ENCODE results near the gene LDB2. TPM values are rescaled to one million over a fixed set of nuclear protein-coding genes. Genes with fewer than 3 reads are reported as not detected.
"Not testable (repeated sequence)": the region's sequence is repeated elsewhere in the genome, so short reads cannot be mapped to it uniquely, and the experiment has no call there.

Gene LDB2
- 142 TPM for total RNA-seq
- 29.0 TPM for polyA plus RNA-seq

- H3K4me1 ChIP-seq (ENCODE audit: insufficient read depth) = no peaks in the 10 kb centered on the region
- peak within 1 kb of the TSS; percentile 66 for H3K27ac ChIP-seq (ENCODE audit: low read depth)
- 5% methylated on average over 18 of the region's 18 CpGs for WGBS
- peak within 1 kb of the TSS; percentile 49 for H3K4me3 ChIP-seq (ENCODE audit: low read depth, low read length)
- DNase-seq (ENCODE audit: extremely low spot score) = peak; percentile 64
- no peaks in the 10 kb centered on the region for H3K36me3 ChIP-seq (ENCODE audit: insufficient read depth)
Observed at GRCh38 chr4:16897991-16898827, at the start of gene LDB2. LDB2 (minus strand) TSS chr4:16898645.

GRCh38 chr4:16942491-16942890 lies 44.0 kb upstream of the LDB2 start:
- DNase-seq (ENCODE audit: extremely low spot score) = no peak
- WGBS = 96% methylated on average over 13 of the region's 14 CpGs
- H3K4me1 ChIP-seq (ENCODE audit: insufficient read depth) = no peaks in the 10 kb centered on the region
- H3K36me3 ChIP-seq (ENCODE audit: insufficient read depth) = no peaks in the 10 kb centered on the region
- no peak overlapping the region for H3K4me3 ChIP-seq (ENCODE audit: low read depth, low read length)
- no peak overlapping the region for H3K27ac ChIP-seq (ENCODE audit: low read depth)

- no peaks in the 10 kb centered on the region for H3K36me3 ChIP-seq (ENCODE audit: insufficient read depth)
- DNase-seq (ENCODE audit: extremely low spot score) = no peak
- no peak overlapping the region for H3K4me3 ChIP-seq (ENCODE audit: low read depth, low read length)
- no peaks in the 10 kb centered on the region for H3K4me1 ChIP-seq (ENCODE audit: insufficient read depth)
- H3K27ac ChIP-seq (ENCODE audit: low read depth) = no peak overlapping the region
- WGBS = 94% methylated on average over 2 of the region's 2 CpGs
Observed at GRCh38 chr4:16939178-16939577, 40.7 kb upstream of the LDB2 start.

GRCh38 chr4:16938512-16939040 lies 40.1 kb upstream of the LDB2 start:
- no peak for DNase-seq (ENCODE audit: extremely low spot score)
- H3K4me3 ChIP-seq (ENCODE audit: low read depth, low read length) = no peak overlapping the region
- H3K36me3 ChIP-seq (ENCODE audit: insufficient read depth) = no peaks in the 10 kb centered on the region
- H3K27ac ChIP-seq (ENCODE audit: low read depth) = no peak overlapping the region
- WGBS = 88% methylated on average over 6 of the region's 6 CpGs
- no peaks in the 10 kb centered on the region for H3K4me1 ChIP-seq (ENCODE audit: insufficient read depth)

- DNase-seq (ENCODE audit: extremely low spot score) = peak; percentile 18
- WGBS = 72% methylated on average over 5 of the region's 5 CpGs
Observed at GRCh38 chr4:16931339-16932305, 33.2 kb upstream of the LDB2 start.

GRCh38 chr4:16926214-16926613 lies 27.8 kb upstream of the LDB2 start:
- Histone ChIP-seq H3K36me3 (ENCODE audit: insufficient read depth) (no peaks in the 10 kb centered on the region), H3K4me1 (ENCODE audit: insufficient read depth) (no peaks in the 10 kb centered on the region), H3K4me3 (ENCODE audit: low read depth, low read length) (no peak overlapping the region), H3K27ac (ENCODE audit: low read depth) (no peak overlapping the region)
- no peak for DNase-seq (ENCODE audit: extremely low spot score)
- 74% methylated on average over 1 of the region's 1 CpG for WGBS

More at GRCh38 chr4:16931339-16932305, 33.2 kb upstream of the LDB2 start:
- Histone ChIP-seq H3K27ac (ENCODE audit: low read depth) (no peak overlapping the region), H3K36me3 (ENCODE audit: insufficient read depth) (no peaks in the 10 kb centered on the region), H3K4me3 (ENCODE audit: low read depth, low read length) (no peak overlapping the region), H3K4me1 (ENCODE audit: insufficient read depth) (no peaks in the 10 kb centered on the region)

- H3K4me3 ChIP-seq (ENCODE audit: low read depth, low read length); DNase-seq (ENCODE audit: extremely low spot score); H3K4me1 ChIP-seq (ENCODE audit: insufficient read depth); H3K27ac ChIP-seq (ENCODE audit: low read depth); H3K36me3 ChIP-seq (ENCODE audit: insufficient read depth): not testable (repeated sequence)
- 96% methylated on average over 4 of the region's 4 CpGs for WGBS
Observed at GRCh38 chr4:16918716-16919115, 20.3 kb upstream of the LDB2 start.

GRCh38 chr4:16916719-16917337 lies 18.4 kb upstream of the LDB2 start:
- H3K4me1 ChIP-seq (ENCODE audit: insufficient read depth) = no peaks in the 10 kb centered on the region
- no peaks in the 10 kb centered on the region for H3K36me3 ChIP-seq (ENCODE audit: insufficient read depth)
- DNase-seq (ENCODE audit: extremely low spot score) = no peak
- WGBS = 80% methylated on average over 13 of the region's 13 CpGs
- no peak overlapping the region for H3K4me3 ChIP-seq (ENCODE audit: low read depth, low read length)
- H3K27ac ChIP-seq (ENCODE audit: low read depth) = no peak overlapping the region

- no peak for DNase-seq (ENCODE audit: extremely low spot score)
- WGBS = 69% methylated on average over 2 of the region's 2 CpGs
Observed at GRCh38 chr4:16916031-16916430, 17.6 kb upstream of the LDB2 start.

GRCh38 chr4:16914208-16914607 lies 15.8 kb upstream of the LDB2 start:
- no peaks in the 10 kb centered on the region for H3K36me3 ChIP-seq (ENCODE audit: insufficient read depth)
- DNase-seq (ENCODE audit: extremely low spot score) = no peak
- WGBS = 94% methylated on average over 1 of the region's 1 CpG
- no peaks in the 10 kb centered on the region for H3K4me1 ChIP-seq (ENCODE audit: insufficient read depth)
- H3K27ac ChIP-seq (ENCODE audit: low read depth) = no peak overlapping the region
- H3K4me3 ChIP-seq (ENCODE audit: low read depth, low read length) = no peak overlapping the region

More at GRCh38 chr4:16916031-16916430, 17.6 kb upstream of the LDB2 start:
- H3K36me3 ChIP-seq (ENCODE audit: insufficient read depth) = no peaks in the 10 kb centered on the region
- H3K4me1 ChIP-seq (ENCODE audit: insufficient read depth) = no peaks in the 10 kb centered on the region
- H3K27ac ChIP-seq (ENCODE audit: low read depth) = no peak overlapping the region
- no peak overlapping the region for H3K4me3 ChIP-seq (ENCODE audit: low read depth, low read length)

GRCh38 chr4:16912896-16913295 lies 14.5 kb upstream of the LDB2 start:
- no peak overlapping the region for H3K4me3 ChIP-seq (ENCODE audit: low read depth, low read length)
- H3K4me1 ChIP-seq (ENCODE audit: insufficient read depth) = no peaks in the 10 kb centered on the region
- H3K36me3 ChIP-seq (ENCODE audit: insufficient read depth) = no peaks in the 10 kb centered on the region
- no peak overlapping the region for H3K27ac ChIP-seq (ENCODE audit: low read depth)
- WGBS = 93% methylated on average over 5 of the region's 5 CpGs
- DNase-seq (ENCODE audit: extremely low spot score) = no peak

GRCh38 chr4:16909281-16909680 lies 10.8 kb upstream of the LDB2 start:
- WGBS = 27% methylated on average over 8 of the region's 8 CpGs
- Histone ChIP-seq H3K4me3 (ENCODE audit: low read depth, low read length) (no peak overlapping the region), H3K27ac (ENCODE audit: low read depth) (no peak overlapping the region), H3K36me3 (ENCODE audit: insufficient read depth) (no peaks in the 10 kb centered on the region), H3K4me1 (ENCODE audit: insufficient read depth) (no peaks in the 10 kb centered on the region)
- no peak for DNase-seq (ENCODE audit: extremely low spot score)

GRCh38 chr4:16908377-16909021 lies 10.1 kb upstream of the LDB2 start:
- Histone ChIP-seq H3K27ac (ENCODE audit: low read depth) (no peak overlapping the region), H3K36me3 (ENCODE audit: insufficient read depth) (no peaks in the 10 kb centered on the region), H3K4me3 (ENCODE audit: low read depth, low read length) (no peak overlapping the region), H3K4me1 (ENCODE audit: insufficient read depth) (no peaks in the 10 kb centered on the region)
- 90% methylated on average over 6 of the region's 6 CpGs for WGBS
- no peak for DNase-seq (ENCODE audit: extremely low spot score)

Measured in urinary bladder (tissue), 4 donors.